ENCODE data around the gene PACRG.

GRCh38 chr6:163356324-163356723, 628.5 kb downstream of the PACRG start:
- TF ChIP-seq NFE2L1 (CRISPR knock-in tag; IDR thresholded peaks at IDR 0.05; ENCODE audit: borderline replicate concordance), result no peak
- no peak for TF ChIP-seq PAF1 (CRISPR knock-in tag; IDR thresholded peaks at IDR 0.05)
- TF ChIP-seq ATF3 (CRISPR knock-in tag; IDR thresholded peaks at IDR 0.05), result no peak
- TF ChIP-seq PRDM10 (CRISPR knock-in tag; IDR thresholded peaks at IDR 0.05; ENCODE audit: low read depth), result no peak
- no peak for TF ChIP-seq TBP (CRISPR knock-in tag; IDR thresholded peaks at IDR 0.05)
- no peak for TF ChIP-seq AFF4 (CRISPR knock-in tag; IDR thresholded peaks at IDR 0.05)
- no peak for TF ChIP-seq ZNF773 (CRISPR knock-in tag; IDR thresholded peaks at IDR 0.05; ENCODE audit: borderline replicate concordance)
- no peak for TF ChIP-seq TCF12 (IDR thresholded peaks at IDR 0.05)
- TF ChIP-seq TCF12 (CRISPR knock-in tag; IDR thresholded peaks at IDR 0.05), result no peak
- no peak for TF ChIP-seq ZNF777 (CRISPR knock-in tag; IDR thresholded peaks at IDR 0.05)
- no peak for TF ChIP-seq POLR2A (IDR thresholded peaks at IDR 0.05; ENCODE audit: insufficient read depth in 1 of 2, low read depth in 2 of 2, low read length in 2 of 2)
- TF ChIP-seq, protein P1, sequence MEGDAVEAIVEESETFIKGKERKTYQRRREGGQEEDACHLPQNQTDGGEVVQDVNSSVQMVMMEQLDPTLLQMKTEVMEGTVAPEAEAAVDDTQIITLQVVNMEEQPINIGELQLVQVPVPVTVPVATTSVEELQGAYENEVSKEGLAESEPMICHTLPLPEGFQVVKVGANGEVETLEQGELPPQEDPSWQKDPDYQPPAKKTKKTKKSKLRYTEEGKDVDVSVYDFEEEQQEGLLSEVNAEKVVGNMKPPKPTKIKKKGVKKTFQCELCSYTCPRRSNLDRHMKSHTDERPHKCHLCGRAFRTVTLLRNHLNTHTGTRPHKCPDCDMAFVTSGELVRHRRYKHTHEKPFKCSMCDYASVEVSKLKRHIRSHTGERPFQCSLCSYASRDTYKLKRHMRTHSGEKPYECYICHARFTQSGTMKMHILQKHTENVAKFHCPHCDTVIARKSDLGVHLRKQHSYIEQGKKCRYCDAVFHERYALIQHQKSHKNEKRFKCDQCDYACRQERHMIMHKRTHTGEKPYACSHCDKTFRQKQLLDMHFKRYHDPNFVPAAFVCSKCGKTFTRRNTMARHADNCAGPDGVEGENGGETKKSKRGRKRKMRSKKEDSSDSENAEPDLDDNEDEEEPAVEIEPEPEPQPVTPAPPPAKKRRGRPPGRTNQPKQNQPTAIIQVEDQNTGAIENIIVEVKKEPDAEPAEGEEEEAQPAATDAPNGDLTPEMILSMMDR (CRISPR knock-in tag; IDR thresholded peaks at IDR 0.05), result no peak
- TF ChIP-seq, protein P2, sequence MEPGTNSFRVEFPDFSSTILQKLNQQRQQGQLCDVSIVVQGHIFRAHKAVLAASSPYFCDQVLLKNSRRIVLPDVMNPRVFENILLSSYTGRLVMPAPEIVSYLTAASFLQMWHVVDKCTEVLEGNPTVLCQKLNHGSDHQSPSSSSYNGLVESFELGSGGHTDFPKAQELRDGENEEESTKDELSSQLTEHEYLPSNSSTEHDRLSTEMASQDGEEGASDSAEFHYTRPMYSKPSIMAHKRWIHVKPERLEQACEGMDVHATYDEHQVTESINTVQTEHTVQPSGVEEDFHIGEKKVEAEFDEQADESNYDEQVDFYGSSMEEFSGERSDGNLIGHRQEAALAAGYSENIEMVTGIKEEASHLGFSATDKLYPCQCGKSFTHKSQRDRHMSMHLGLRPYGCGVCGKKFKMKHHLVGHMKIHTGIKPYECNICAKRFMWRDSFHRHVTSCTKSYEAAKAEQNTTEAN (CRISPR knock-in tag; conservative IDR thresholded peaks at IDR 0.05), result no peak
- TF ChIP-seq, protein P3, sequence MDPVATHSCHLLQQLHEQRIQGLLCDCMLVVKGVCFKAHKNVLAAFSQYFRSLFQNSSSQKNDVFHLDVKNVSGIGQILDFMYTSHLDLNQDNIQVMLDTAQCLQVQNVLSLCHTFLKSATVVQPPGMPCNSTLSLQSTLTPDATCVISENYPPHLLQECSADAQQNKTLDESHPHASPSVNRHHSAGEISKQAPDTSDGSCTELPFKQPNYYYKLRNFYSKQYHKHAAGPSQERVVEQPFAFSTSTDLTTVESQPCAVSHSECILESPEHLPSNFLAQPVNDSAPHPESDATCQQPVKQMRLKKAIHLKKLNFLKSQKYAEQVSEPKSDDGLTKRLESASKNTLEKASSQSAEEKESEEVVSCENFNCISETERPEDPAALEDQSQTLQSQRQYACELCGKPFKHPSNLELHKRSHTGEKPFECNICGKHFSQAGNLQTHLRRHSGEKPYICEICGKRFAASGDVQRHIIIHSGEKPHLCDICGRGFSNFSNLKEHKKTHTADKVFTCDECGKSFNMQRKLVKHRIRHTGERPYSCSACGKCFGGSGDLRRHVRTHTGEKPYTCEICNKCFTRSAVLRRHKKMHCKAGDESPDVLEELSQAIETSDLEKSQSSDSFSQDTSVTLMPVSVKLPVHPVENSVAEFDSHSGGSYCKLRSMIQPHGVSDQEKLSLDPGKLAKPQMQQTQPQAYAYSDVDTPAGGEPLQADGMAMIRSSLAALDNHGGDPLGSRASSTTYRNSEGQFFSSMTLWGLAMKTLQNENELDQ (CRISPR knock-in tag; IDR thresholded peaks at IDR 0.05; ENCODE audit: borderline replicate concordance), result no peak
